DMS79 treated with DMSO at 0.1 percent for 48 hours (cell line): Measurements from ENCODE around the gene DHRS7.

Source experiments
- DNase-seq: peaks from one replicate; lab custom pipeline; 2025; lab: John Stamatoyannopoulos, UW

DHRS7 gene

GRCh38 chr14:60184905-60185555 is 19.8 kb upstream of the DHRS7 start:
- no peak for DNase-seq

- peak; percentile 87 for DNase-seq
These were observed 19.1 kb upstream of the DHRS7 start for GRCh38 chr14:60184146-60184904.

GRCh38 chr14:60183741-60184140 is 18.5 kb upstream of the DHRS7 start:
- no peak for DNase-seq

DNA sequence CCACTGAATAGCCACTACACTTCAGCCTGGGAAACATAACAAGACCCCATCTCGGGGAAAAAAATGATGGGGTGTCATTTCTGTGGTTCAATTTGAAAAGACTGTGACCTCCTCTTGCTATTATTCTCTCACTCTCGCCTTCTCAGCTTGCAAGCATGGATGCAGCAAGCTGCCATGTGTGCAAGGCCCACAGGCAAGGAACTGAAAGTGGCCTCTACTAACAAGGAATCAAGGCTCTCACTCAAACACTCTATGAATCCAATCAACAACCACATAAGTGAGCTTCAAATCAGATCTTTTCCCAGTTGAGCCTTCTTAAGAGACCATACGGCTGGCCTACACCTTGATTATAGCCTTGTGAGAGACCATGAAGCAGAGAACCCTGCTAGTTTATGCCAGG is 17.9 kb upstream of the DHRS7 start:
- no peak for DNase-seq

DNA sequence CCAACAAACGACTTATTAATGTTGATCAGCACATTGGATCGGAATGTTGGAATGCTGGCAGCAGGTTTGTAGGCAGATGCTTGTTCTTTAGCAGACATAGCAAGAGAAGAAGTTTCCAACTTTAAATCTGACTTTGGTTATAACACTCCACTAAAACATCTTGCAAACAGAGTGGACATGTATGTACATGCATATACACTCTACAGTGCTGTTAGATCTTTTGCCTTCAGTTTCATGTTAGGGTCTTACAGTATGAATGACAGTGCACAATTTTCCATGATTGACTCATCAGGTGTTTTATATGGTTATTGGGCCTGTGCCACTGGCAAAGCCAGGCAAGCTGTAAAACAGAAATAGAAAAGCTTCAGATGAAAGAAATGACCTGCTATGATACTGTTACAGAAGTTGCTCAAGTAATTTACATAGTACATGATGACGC is 14.3 kb upstream of the DHRS7 start:
- no peak for DNase-seq

DNA sequence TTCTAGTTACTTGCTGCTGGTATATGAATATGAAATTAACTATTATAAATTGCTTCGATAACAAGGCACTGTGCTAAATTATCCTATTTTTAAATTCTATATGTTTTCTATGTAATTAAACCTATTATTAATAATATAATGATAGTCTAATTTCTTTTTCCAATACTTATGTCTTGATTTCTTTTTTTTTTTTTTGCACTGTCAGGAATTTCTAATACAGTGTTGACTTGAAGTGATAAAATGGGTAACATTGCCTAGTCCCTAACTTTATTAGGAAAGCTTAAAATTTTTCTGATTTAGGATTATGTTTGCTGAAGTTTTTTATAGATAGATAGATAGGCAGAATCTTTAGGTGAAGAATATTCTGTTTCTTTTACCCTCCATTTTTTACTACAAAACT is 13.6 kb upstream of the DHRS7 start:
- no peak for DNase-seq

GRCh38 chr14:60178164-60178563 is 13.0 kb upstream of the DHRS7 start:
- no peak for DNase-seq

- no peak for DNase-seq
These were observed 10.2 kb upstream of the DHRS7 start for GRCh38 chr14:60175255-60175902.

DNA sequence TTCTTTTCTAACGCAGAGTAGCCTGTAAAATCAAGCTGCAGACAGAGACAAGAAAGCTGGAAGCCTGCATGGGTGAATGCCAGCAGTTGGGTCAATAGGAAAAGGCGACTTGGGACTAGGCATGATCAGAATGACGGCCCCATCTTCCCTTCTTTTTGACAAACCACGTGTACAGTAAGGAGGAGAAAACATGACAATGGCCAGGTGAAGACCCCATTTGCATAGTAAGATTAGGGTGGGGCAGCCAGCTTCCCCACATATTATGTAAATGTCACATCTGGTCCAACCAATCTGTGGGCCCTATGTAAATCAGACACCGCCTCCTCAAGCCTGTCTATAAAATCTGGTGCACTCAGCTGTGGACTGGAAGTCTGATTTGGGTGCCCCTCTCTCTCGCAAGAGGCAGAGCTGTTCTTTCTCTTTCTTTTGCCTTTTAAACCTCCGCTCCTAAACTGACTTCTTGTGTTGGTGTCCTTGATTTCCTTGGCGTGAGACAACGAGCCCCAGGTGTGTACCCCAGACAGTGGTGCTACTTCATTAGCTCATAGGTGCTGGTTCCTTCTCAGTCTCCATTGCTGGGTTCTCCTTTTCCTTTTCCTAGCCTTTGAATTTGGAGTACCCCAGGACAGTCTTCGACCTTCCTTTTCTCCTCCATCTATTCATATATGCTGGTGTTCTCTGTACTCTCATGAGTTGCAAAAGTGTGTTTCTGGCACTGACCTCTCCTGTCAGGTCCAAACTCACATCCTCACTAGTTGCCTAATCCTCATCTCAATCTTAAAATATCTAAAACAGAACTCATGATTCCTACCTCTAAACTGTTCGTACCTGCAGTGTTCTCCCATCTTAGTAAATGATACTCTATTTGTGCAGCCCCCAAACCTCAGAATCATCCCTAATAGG is 9.4 kb upstream of the DHRS7 start:
- DNase-seq: no peak

- no peak for DNase-seq
These were observed 6.5 kb upstream of the DHRS7 start for GRCh38 chr14:60171690-60172089.

- no peak for DNase-seq
These were observed 5.8 kb upstream of the DHRS7 start for GRCh38 chr14:60170948-60171347.

GRCh38 chr14:60169722-60170121 is 4.5 kb upstream of the DHRS7 start:
- DNase-seq: no peak

GRCh38 chr14:60166142-60166541 is 944 bp upstream of the DHRS7 start:
- no peak for DNase-seq

DNA sequence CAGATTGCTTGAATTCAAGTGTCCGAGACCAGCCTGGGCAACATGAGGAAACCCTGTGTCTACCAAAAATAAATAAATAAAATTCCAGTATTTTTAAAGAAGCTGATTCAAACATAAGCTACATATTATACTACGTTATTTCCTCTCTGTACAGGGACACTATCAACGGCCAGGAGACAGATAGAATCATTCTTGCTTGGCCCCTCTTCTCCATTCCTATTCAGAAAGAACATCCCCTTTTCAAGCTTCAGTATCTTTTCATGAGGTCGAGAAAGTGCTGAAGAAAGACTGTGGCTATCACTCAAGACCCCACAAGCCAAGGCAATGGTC is 314 bp upstream of the DHRS7 start:
- DNase-seq: peak; percentile 85

DNA sequence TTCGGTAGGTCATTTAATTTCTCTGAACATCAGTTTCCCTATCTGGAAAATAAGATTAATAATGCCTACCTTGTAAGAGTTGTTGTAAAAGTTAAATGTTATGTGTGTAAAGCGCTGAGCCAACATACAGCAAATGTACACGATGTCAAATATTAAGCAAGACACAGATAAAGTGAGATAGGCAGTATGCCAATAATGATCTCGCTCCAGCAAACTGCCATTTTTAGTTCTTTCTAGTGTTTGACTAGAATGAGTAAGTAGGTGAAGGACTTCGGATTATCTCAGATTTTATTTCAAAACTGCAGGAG is 840 bp downstream of the DHRS7 start:
- no peak for DNase-seq

DNA sequence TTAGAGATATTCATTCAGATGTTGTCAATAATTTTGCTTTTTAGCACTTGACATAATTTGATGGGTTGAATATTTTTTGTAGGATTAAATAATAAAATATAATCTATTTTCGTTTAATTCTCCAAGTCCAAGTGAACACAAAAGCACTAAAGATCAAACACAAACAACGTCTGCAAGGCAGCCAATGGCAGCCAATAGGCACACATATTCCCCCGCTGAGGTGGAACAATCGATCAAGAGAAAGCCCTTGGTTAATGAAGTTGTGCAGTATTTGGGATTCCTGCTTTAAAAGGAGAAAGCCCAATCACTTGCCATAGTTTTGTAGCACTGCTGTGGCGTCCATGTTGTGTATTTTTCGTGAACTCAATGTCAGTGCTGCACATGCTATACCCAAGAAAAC is 1.5 kb downstream of the DHRS7 start:
- DNase-seq: no peak

DNA sequence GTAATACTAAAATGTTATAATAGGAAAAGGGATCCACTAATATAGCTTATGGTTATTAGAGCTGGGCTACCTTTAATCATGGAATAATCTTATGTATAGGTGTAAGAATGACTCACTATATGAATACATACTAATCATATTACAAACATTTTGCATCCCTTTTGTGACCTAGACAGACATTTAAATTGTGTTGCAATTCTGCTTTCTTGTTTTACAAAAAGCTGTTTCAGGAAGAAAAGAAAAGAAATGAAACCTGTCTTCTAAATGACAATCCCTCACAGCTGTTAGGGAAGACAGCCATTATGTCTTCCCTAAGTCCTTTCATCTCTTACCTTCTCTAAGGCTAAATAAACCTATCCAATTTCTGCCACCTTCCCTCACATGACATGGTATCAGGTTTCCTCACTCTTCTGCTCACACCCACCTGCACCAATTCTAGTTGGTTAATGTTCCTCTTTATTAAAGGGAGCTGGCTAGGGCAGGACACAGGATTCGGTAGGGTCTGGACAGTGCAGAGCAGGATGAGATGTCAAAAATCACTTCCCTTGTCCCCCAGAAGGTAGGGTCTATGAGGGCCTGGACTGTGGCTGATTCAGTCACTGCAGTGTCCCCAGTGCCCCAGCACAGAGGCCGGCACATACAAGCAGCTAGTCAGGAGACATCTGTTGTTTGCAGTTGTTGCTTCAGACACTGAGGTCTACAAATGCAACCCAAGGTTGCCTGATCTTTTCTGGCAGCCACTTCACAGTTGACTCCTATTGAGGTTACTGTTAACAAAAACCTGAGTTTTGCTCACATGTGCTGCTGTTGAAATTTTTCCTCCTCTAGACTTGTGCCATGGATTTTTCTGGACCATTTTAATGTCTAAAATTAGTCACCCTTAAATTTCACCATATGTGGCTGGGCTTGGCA is 3.7 kb downstream of the DHRS7 start:
- peak; percentile 38 for DNase-seq

DNA sequence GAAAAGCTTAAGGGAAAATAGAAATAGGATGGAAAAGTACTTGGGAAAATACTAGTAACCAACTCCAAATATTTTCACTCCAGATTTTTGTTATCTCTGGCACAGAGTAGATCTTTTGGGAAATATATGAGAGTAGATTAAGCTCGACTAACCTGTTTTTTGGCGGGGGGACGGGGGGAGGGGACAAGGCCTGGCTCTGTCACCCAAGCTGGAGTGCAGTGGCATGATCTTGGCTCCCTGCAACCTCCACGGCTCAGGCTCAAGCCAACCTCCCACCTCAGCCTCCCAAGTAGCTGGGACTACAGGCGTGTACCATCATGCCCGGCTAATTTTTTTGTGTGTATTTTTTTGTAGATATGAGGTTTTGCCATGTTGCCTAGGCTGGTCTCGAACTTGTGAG is 4.8 kb downstream of the DHRS7 start:
- DNase-seq: no peak

DNA sequence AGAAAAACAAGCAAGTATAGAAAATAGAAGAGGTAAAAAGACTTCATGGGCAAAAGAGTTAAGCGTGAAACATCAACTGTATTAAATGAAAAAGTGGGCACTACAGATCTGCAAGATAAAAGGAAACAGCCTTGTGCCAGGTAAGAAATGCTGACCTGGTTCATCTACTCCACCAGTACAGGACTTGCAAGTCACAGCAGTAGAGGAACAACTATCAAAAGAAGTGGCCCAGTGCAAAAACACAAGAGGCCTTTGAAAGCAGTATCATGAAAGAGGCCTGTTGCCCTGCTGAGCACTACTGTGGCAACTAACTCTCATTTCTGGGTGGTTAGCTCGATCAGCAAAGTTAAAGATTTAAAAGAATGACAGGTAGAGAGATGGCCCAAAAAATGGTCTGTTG is 10.5 kb downstream of the DHRS7 start:
- DNase-seq: no peak

DNA sequence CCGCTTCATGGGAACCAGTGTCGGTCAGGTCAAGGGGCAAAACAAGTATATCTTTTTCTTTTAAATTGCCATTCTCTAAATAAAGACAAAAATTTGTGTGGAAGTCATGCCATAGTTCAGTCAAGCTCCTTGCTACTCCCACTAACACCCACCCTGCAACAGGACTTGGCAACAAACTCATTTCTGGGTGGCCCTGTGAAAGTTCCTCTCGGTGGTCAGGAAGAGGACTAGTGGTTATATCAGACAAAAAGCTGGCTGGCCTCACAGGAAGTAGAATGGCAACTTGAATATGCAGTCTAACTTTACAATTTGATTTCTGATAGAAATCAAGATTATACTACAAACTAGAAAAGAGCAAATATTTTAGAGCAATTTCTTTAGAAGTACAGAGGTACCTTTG is 11.2 kb downstream of the DHRS7 start:
- DNase-seq: no peak

- DNase-seq: no peak
These were observed 13.5 kb downstream of the DHRS7 start for GRCh38 chr14:60151715-60152114.

GRCh38 chr14:60134702-60135101 is 30.5 kb downstream of the DHRS7 start:
- no peak for DNase-seq
